22Rv1 (cell line): ENCODE results near the gene USP24.

Experiments used
- CTCF ChIP-seq: fragments of 450-650 bp; IDR thresholded peaks from 2 replicates; pipeline ENCODE4 v1.5.1; 2017; ENCODE audit warnings: mild to moderate bottlenecking
- ZFX ChIP-seq: fragments of 450-650 bp; IDR thresholded peaks from 2 replicates; pipeline ENCODE4 v1.6.1; 2017; ENCODE audit warnings: antibody characterized with exemption, borderline replicate concordance

GRCh38 chr1:55156093-55156492 is 59.1 kb downstream of the USP24 start:
- TF ChIP-seq CTCF = no peak
- TF ChIP-seq ZFX = no peak
